Measurements from ENCODE around the gene RSF1.

RSF1 gene

DNA sequence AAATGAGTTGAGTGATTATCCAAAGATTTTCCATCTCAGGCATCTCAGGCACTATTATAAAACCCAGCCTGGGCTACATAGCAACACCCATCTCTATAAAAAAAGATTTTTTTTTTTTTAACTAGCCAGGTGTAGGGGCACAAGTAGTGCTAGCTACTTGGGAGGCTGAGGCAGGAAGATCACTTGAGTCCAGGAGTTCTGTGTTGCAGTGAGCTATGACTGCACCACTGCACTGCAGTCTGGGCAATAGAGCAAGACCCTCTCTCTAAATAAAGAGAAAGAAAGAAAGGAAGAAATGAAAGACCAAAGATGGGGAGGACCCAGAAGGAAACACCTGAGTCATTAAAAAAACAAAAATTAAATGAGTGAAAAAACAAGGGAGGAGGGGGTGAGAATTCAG is 14.1 kb downstream of the RSF1 start:
- no peak for DNase-seq (ENCODE audit: low read depth)
- H3K4me3 ChIP-seq (ENCODE audit: control insufficient read depth, low read depth, low read length): no peak overlapping the region
- TF ChIP-seq, protein P1, sequence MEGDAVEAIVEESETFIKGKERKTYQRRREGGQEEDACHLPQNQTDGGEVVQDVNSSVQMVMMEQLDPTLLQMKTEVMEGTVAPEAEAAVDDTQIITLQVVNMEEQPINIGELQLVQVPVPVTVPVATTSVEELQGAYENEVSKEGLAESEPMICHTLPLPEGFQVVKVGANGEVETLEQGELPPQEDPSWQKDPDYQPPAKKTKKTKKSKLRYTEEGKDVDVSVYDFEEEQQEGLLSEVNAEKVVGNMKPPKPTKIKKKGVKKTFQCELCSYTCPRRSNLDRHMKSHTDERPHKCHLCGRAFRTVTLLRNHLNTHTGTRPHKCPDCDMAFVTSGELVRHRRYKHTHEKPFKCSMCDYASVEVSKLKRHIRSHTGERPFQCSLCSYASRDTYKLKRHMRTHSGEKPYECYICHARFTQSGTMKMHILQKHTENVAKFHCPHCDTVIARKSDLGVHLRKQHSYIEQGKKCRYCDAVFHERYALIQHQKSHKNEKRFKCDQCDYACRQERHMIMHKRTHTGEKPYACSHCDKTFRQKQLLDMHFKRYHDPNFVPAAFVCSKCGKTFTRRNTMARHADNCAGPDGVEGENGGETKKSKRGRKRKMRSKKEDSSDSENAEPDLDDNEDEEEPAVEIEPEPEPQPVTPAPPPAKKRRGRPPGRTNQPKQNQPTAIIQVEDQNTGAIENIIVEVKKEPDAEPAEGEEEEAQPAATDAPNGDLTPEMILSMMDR (conservative IDR thresholded peaks at IDR 0.05; ENCODE audit: control insufficient read depth, insufficient read depth, low read depth, low read length): no peak

DNA sequence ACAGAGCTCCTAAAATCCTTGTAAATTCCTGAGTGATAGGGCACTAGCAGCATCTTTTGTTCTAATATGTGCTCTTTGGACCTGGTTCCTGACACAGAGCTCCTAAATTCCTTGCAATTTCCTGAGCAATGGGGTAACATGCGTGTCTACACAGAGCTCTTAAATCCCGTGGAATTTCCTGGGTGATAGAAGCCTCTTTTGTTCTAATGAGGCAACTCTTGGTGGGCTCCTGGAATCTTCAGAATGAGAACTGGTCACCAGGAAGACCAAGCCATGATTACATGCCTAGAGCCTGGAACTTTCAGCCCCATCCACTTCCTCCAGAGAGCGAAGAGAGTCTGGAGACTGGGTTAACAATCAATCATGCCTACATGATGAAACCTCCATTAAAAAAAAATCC is 19.0 kb downstream of the RSF1 start:
- no peak for DNase-seq (ENCODE audit: low read depth)

DNA sequence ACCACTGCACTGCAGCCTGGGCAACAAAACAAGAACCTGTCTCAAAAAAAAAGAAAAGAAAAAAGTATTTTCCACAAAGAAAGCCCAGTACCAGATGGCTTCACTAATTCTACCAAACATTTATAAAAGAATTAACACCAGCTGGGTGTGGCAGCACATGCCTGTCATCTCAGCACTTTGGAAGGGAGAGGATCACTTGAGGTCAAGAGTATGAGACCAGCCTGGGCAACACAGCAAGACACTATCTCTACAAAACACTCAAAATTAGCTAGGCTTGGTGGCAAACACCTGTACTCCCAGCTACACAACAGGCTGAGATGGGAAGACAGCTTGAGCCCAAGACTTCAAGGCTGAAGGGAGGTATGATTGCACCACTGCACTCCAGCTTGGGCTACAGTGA is 20.1 kb downstream of the RSF1 start:
- no peak overlapping the region for H3K4me3 ChIP-seq (ENCODE audit: control insufficient read depth, low read depth, low read length)
- TF ChIP-seq, protein P1 (conservative IDR thresholded peaks at IDR 0.05; ENCODE audit: control insufficient read depth, insufficient read depth, low read depth, low read length): no peak
- no peak for DNase-seq (ENCODE audit: low read depth)

More for the DNA sequence above, 19.0 kb downstream of the RSF1 start:
- no peak overlapping the region for H3K4me3 ChIP-seq (ENCODE audit: control insufficient read depth, low read depth, low read length)
- TF ChIP-seq, protein P1 (conservative IDR thresholded peaks at IDR 0.05; ENCODE audit: control insufficient read depth, insufficient read depth, low read depth, low read length): no peak

DNA sequence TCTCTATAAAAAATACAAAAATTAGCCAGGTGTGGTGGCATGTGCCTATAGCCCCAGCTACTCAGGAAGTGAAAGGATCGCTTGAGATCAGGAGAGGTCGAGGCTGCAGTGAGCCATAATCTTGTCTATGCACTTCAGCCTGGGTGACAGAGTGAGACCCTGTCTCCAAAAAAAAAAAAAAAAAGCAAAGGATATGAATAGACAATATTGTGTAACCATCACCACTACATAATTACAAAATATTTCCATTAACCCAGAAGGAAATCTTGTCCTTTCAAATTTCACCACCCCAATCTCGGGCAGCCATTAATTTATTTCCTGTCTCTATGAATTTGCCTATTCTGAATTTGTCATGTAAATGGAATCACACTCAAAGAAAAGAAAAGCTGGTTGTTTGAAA is 21.2 kb downstream of the RSF1 start:
- H3K4me3 ChIP-seq (ENCODE audit: control insufficient read depth, low read depth, low read length): no peak overlapping the region
- DNase-seq (ENCODE audit: low read depth): no peak
- TF ChIP-seq, protein P1 (conservative IDR thresholded peaks at IDR 0.05; ENCODE audit: control insufficient read depth, insufficient read depth, low read depth, low read length): no peak

DNA sequence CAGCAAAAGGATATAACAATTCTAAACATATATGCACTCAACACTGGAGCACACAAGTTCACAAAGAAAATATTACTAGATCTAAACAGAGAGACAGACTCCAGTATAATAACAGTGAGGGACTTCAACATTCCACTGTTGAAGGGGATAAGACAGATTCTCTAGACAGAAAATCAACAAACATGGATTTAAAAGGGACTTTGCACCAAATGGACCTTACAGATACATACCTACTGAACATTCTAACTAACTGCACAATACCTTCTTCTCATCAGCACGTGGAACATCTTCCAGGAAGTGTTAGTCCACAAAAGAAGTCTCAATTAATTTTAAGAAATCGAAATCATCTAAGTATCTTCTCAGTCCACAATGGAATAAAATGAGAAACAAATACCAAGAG is 26.6 kb downstream of the RSF1 start:
- no peak overlapping the region for H3K4me3 ChIP-seq (ENCODE audit: control insufficient read depth, low read depth, low read length)
- TF ChIP-seq, protein P1 (conservative IDR thresholded peaks at IDR 0.05; ENCODE audit: control insufficient read depth, insufficient read depth, low read depth, low read length): no peak
- DNase-seq (ENCODE audit: low read depth): no peak

DNA sequence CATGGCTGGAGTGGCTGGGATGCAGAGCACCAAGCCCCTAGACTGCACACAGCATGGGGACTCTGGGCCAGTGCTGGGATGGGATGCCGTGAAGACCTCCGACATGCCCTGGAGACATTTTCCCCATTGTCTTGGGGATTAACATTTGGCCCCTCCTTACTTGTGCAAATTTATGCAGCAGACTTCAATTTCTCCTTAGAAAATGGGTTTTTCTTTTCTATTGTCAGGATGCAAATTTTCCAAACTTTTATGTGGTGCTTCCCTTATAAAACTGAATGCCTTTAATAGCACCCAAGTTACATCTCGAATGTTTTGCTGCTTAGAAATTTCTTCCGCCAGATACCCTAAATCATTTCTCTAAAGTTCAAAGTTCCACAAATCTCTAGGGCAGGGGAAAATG is 29.2 kb downstream of the RSF1 start:
- DNase-seq (ENCODE audit: low read depth): no peak
- no peak overlapping the region for H3K4me3 ChIP-seq (ENCODE audit: control insufficient read depth, low read depth, low read length)
- TF ChIP-seq, protein P1 (conservative IDR thresholded peaks at IDR 0.05; ENCODE audit: control insufficient read depth, insufficient read depth, low read depth, low read length): no peak
